ENCODE data around the gene EIF4E1B.

DNA sequence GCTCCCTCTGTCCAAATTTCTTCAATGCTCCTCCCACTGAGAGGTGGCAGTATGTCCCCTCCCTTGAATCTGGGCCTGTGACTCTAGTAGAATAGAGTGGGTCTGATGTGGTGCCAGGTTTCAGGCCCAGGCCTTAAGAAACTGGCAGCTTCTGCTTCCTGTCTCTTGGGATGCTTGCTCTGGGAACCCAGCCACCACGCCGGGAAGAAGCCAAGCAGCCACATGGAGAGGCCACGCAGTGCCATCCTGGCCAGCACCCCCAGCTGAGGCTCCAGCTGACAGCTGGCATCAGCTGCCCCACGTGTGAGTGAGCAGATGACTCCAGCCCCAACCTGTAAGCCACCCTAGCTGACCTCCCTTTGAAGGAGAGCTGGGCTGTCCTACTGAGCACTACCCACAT, 9.5 kb downstream of the EIF4E1B start:
- TF ChIP-seq CTCF (IDR thresholded peaks at IDR 0.05): no peak
- no peak for TF ChIP-seq POLR2AphosphoS5 (IDR thresholded peaks at IDR 0.05)

Data from breast epithelium (tissue), 3 donors.